H1 (cell line): ENCODE data around the gene ARHGEF12. TPM values are rescaled to one million over a fixed set of nuclear protein-coding genes. Genes with fewer than 3 reads are reported as not detected.

ENCODE experiments used
- HDAC6 ChIP-seq: IDR thresholded peaks from one replicate; pipeline ENCODE4 v1.7.1; 2012; ENCODE audit warnings: low read depth, mild to moderate bottlenecking, inconsistent platforms, low read length, moderate library complexity
- NANOG ChIP-seq: IDR thresholded peaks from 2 replicates; pipeline ENCODE4 v1.6.1; 2011; ENCODE audit warnings: low read length, low read depth, mild to moderate bottlenecking, inconsistent platforms; ENCODE audit not compliant: insufficient read depth, poor library complexity, severe bottlenecking
- polyA plus RNA-seq, 7 experiments: library from polyadenylated mRNA; depleted of rRNA in 3 of 7; stranded (reverse) in 5 of 7; unstranded in 2 of 7; fragments of >200 nt in 5 of 7; fragments of 200-250 nt in 2 of 7; gene quantifications; 1 replicate in 5 of 7; 2 replicates in 1 of 7; 4 replicates in 1 of 7; pipeline versions ENCODE4 v1.2.1 to v1.2.3, GENCODE V29; 2011 to 2013; ENCODE audit warnings: missing spikeins in 2 of 7, mixed read lengths in 2 of 7
- total RNA-seq: library from RNA; stranded (reverse); fragmentation: NEBNext Ultra II Directional; extraction: Animal tissue kit (Norgen Biotek cat#: 25700); gene quantifications from 2 replicates; pipeline ENCODE4 v1.2.1, GENCODE V29; 2021

ARHGEF12 gene
- total and polyA plus RNA-seq, 2 of the 8 experiments (the other 6 are each of a cell fraction or from before 2014, with no cell fraction given) = 5.1 to 33.7 TPM

- no peak for TF ChIP-seq HDAC6
- TF ChIP-seq NANOG = no peak
Measured at GRCh38 chr11:120384476-120384875, 48.3 kb downstream of the ARHGEF12 start (continued).
